ENCODE data around the gene NUBPL.
A peak's percentile ranks its signal among the peaks of the same experiment; 100 is the strongest.

Gene NUBPL, protein sequence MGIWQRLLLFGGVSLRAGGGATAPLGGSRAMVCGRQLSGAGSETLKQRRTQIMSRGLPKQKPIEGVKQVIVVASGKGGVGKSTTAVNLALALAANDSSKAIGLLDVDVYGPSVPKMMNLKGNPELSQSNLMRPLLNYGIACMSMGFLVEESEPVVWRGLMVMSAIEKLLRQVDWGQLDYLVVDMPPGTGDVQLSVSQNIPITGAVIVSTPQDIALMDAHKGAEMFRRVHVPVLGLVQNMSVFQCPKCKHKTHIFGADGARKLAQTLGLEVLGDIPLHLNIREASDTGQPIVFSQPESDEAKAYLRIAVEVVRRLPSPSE

DNA sequence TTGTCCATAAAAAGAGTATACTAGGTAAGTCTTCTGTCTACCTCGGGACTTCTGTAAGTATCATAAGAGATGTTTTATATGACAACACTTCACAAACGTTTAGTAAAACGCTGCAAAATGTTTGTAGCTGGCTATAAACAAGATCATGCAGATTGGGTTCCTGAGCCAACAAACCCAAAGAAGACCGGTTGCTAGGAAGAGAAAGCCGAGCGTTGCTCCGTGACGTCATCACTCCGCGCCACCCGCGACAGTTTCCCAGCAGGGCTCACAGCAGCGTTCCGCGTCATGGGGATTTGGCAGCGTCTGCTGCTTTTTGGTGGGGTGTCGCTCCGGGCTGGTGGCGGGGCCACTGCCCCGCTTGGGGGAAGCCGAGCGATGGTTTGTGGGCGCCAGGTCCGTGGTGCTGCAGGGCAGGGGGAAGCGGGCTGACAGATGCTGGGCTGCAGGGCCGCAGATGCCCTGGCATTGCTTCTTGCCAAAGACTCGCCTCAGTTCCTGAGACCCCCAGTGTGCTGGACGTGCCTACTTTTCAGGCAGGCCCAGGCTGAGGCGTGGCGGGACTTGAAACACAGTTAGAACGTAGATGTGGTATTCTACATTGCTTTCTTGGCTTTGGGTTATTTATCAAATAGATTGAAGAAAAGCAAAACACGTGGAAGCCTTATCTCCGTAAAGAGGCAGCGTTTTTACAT, at the start of gene NUBPL:
TSS of gene NUBPL (plus strand) at position 250 of the 692 bp plus-strand sequence. CDS start at position 286, 36 bp downstream.
- DNase-seq (ENCODE audit: low spot score) = peak; percentile 95

DNA sequence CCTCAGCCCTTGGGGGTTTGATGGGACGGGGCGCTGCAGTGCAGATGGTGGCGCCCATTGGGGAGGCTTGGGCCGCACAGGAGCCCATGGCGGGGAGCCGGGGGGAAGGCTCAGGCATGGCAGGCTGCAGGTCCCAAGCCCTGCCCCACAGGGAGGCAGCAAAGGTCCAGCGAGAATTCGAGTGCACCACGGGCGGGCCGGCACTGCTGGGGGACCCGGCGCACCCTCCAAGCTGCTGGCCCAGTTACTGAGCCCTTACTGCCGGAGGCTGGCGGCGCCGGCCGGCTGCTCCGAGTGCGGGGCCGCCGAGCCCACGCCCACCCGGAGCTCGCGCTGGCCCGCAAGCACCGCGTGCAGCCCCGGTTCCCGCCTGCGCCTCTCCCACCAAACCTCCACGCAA, 34.1 kb upstream of the NUBPL start:
- DNase-seq (ENCODE audit: low spot score) = no peak

DNA sequence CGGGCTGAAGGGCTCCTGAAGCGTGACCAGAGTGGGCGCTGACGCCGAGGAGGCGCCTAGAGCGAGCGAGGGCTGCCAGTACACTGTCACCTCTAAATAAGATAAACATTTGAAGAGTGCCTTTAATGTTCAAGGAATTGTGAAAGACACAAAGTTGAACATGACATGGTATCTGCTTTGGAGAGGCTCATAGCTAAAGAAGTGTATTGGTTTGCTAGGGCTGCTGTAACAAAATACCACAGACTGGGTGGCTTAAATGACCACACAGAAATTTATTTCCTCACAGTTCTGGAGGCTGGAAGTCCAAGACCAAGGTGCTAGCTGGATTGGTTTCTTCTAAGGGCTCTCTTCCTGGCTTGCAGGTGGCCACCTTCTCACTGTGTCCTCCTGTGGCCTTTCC, 33.7 kb upstream of the NUBPL start:
- no peak for DNase-seq (ENCODE audit: low spot score)

DNA sequence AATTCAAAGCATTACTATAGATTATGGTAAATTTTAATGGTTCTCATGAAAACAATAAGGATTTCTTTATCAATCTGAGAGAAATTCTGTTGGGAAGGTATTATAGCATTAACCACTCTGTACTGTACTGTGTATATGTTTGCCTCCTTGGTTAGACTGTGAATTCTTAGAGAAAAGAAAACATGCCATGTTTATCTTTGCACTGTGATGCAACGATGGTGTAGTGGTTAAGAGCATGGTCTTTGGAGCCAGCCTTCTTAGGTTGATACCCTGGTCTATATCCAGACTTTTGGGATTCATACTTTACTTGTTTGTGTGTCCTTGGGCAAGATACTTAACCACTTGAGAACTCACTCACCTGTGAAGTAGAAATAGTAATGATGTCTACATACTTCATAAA, 32.2 kb upstream of the NUBPL start:
- no peak for DNase-seq (ENCODE audit: low spot score)

DNA sequence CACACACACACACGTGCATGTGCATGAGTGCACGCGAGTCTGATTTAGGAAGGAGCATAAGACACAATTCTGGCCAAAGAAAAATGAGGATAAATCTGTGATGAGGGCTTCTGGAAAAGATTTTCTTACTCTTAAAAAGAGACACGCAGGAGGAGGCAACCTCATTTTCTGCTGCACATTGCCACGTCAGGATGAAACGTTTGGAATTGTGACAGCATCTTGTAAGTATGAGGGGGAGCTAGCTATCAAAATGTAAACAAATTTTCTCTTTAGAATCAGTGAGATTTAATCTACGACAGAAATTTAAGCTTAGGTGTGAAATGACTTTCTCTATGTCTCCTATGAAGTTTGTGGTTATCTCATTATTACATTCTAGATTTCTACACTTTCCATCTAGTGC, 31.1 kb upstream of the NUBPL start:
- DNase-seq (ENCODE audit: low spot score) = no peak

DNA sequence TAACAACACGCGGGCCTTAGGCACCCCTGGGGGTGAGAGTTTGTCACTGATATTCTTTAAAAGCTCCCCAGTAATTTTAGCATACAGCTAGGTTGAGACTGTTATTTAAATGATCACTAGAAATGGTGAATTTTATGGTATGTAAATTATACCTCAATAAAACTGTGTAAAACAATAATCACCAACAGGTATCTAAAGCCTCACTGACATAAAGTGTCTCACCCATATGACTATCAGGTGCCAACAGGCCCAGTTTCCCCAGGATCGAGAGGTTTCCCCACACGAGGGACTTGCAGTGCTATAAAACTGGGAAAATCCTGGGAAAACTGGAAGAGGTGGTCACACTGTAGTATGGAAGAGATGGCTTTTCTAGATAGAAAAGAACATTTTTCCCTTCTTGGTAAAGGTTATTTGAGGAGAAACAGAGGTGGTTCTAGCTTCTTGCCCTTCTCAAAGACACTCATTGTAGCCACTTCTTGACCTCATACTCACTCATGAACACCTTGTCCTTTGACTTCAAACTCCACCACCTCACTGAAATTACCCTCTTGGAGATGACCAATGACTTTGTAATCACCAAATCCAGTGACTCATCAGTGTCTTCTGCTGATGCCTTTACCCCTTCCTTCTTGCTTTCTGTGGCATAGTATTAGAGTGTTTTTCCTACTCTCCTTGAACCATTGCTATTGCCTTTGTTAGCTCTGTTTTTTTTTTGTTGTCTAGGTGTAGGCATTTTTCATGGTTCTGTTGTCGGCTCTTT, 24.8 kb upstream of the NUBPL start:
- no peak for DNase-seq (ENCODE audit: low spot score)

DNA sequence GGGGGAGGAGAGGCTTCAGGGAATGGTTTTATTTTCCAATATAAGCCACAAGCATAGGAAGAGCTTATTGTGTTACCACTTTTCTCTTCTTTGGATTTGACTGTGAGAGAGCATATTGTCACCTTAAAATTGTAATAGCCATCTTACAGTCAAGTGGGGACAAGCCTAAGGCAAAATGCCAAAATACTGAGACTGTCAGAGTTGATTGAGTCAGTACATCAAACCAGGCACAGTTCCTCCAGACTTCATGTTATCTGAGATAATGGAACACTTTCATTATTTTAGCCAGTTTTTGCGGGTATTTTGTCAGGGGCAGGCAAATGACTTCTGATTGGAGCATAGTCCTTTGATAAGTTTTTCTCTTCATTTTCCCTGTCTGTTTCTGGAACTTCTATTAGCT, 19.5 kb upstream of the NUBPL start:
- DNase-seq (ENCODE audit: low spot score) = no peak

DNA sequence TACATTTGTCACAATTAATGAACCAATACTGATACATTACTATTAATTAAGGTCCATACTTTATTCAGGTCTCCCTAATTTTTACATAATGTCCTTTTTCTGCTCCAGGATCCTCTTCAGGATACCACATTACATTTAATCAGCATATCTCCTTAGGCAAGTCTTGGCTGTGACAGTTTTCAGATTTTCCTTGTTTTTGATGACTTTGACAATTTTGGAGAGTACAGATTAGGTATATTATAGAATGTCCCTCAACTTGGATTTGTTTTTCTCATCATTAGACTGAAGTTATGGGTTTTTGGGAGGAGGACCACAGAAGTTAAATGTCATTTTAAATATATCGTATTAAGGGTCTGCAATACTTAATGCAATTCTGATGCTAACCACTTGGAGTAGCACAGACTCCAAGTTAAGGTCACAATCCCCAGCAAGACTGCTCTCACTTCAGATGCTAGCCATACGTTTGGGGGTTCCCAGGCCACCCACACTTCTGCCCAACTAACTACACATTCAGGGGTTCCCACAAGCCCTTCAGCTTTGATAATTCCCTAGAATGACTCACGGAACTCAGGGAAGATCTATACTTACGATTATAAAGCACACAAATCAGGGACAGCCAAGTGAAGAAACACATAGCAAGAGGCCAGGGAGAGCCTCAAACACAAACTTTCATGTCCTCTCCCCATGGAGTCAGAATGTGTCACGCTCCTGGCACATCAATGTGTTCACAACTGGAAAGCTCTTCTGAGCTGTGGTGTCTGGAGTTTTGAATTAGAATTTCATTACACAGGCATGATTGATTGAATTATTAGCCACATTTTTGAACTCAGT, 17.0 kb upstream of the NUBPL start:
- peak; percentile 15 for DNase-seq (ENCODE audit: low spot score)

DNA sequence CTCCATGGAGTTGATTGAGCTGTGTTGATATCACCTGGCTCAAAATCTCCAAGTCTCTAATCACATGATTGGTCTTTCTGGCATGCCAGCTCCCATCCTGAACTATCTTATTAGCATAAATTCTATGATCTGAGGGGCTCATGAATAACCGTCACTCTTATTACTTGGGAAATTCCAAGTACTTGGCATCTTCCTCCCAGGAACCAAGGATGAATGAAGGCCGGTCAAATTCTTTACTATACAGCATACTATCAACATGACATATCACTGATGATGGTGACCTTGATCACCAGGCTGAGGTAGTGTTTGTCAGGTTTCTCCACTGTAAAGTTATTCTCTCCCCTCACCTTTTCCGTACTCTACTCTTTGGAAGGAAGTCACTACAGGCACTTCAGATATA, 16.4 kb upstream of the NUBPL start:
- no peak for DNase-seq (ENCODE audit: low spot score)

DNA sequence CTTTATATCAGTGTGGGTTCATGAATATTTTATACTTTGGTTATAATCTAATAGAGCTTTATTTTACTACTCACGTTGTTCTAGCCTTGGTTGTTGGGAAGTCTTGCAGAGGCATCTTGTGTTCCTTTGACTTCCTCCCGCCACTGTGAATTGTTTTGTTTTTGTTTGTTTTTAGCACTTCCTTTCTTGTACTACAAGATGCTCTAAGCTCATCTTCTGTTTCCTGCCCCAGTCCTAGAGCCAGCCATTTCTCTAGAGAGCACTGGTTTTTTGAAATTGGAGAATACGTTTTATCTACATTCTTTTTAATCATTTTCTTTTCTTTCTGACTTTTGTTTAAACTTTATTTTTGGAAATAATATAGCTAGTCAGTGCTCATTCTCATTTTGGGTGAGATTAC, 15.9 kb upstream of the NUBPL start:
- DNase-seq (ENCODE audit: low spot score) = no peak

DNA sequence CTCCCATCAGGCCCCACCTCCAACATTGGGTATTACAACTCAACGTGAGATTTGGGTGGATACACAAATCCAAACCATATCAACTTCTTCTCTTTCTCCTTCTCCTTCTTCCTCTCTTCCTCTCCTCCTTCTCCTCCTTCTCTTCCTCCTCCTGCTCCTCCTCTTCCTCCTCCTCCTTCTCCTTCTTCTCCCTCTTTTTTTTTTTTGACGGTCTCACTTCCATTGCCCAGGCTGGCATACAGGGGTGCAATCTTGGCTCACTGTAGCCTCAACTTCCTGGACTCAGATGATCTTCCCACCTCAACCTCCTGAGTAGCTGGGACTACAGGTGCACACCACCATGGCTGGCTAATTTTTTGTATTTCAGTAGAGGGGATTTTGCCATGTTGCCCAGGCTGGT, 11.4 kb upstream of the NUBPL start:
- no peak for DNase-seq (ENCODE audit: low spot score)

DNA sequence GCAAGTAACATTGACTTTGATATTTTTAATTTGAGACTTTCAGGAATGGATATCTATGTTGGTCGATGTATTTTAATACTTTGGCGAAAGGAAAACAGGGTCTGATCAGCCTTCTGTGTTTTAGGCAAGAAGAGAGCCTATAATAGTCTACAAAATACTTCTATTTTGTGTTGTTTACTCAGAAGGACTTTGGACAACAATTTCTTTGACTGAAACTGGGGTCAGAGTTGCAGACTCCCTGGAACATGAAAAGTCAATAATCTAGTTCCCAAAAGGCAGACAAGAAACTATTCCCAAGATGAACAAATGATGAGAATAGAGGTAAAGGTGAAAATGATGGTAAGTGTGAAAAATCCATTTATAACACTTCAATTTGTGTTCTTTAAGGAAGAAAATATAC, 10.6 kb upstream of the NUBPL start:
- no peak for DNase-seq (ENCODE audit: low spot score)

DNA sequence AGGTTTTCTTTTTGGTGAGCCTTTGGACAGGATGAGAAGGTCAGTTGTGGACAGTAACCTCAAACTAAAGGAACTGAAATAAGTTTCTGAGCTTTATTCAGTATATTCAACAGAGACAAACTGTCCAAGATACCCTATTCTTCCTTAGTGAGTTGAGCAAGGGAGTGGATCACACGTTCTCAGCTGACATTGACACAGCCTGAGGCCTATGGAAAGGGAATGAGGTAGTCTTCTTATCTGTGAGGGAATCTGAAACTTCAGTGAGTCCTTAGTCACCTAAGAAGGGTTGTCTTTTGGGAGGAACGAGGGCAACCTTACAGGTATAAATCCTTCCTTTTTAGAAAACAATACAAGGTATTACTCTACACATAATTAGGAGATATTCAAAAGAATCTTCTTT, 5.0 kb upstream of the NUBPL start:
- no peak for DNase-seq (ENCODE audit: low spot score)

DNA sequence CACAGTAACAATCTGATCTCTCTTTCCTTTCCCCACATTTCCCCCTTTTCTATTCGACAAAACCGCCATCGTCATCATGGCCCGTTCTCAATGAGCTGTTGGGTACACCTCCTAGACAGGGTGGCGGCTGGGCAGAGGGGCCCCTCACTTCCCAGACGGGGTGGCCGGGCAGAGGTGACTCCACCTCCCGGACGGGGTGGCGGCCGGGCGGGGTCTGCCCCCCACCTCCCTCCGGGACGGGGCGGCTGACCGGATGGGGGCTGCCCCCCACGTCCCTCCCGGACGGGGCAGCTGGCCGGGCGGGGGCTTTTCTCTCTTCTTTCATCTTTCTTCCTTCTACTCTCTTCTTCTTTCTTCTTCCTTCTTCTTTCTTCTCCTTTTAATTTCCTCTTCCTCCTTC, 1.3 kb upstream of the NUBPL start:
- no peak for DNase-seq (ENCODE audit: low spot score)

DNA sequence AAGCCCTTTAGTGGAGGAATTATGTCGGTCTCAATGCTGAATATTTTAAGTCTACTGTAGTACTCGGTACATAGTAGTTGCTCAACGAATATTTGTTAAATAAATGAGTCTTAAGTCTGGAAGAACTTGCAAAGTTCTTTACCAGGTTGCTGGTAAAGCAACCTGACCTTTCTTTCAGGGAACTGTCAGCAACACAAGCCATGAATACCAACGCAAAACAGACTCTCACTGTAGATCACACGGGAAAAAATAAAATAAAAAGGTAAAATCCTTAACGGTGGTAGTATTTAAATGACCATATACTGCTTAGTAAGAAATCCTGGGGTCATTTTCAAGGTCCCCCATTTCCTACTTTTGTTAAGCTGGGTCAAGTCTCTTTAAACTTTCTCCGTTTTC, 447 bp upstream of the NUBPL start:
- no peak for DNase-seq (ENCODE audit: low spot score)

DNA sequence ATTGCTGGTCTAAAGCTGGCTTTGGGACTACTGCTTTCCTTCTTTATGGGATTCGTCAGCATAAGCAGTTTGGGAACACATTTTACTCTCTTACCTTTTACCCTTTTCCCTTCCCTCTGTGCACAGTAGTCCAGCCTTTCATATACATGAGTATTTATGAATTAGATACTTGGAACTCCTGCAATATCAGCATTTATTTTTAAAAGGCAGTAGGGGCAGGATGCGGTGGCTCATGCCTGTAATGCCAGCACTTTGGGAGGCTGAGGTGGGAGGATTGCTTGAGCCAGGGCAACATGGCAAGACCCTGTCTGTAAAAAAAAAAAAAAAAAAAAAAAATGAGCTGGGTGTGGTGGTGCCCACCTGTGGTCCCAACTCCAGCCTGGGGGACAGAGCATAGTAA, 3.0 kb downstream of the NUBPL start:
- DNase-seq (ENCODE audit: low spot score) = no peak

DNA sequence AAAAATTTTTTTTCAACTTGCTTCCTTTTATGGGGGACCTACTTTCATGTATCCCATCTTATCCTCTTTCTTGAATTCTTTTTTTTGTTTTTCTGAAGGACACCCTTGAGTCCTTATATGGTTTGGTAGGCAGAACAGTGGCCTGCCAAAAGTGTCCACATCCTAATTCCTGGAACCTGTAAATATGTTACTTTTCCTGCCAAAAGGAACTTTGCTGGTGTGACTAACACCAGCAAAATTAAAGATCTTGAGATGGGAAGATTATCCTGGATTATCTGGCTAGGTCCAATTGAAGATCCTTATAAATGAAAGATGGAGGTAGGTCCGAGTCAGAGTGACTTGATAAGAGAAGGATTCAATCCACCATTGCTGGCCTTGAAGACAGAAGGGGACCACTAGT, 5.3 kb downstream of the NUBPL start:
- DNase-seq (ENCODE audit: low spot score) = no peak

DNA sequence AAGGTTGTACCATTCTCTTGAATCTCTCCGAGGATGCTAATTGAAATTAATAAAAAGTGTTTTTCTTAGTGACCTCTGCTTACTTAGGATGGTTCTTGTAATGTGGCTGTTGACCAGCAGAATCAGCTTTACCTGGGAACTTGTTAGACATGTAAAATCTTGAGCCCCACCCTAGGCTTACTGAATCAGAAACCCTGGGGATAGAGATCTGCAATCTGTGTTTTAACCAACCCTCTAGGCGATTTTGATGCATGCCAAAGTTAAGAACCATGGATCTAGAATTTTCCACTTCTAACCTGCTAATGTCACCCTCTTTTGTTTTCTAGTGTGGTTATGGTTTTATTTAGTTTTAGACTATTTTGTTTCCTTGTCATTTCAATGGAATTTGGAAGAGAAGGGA, 6.5 kb downstream of the NUBPL start:
- no peak for DNase-seq (ENCODE audit: low spot score)

DNA sequence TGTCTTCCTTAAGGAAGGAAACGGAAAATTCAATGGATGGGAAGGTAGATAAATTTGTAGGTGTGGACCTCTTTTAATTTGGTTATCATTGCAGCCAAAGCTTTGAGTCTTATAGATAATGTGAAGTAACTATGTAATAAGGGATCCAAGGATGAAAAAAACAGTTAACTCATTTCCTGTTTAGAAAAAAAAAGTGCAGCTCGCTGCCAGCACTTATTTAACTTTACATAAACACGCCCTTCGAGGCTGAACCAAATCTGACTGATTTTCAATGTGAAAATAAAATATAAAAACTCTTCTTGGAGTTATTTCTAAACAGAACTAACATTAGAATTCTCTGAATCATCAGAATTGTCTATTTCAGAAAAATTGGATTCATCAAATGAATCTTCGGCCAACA, 7.0 kb downstream of the NUBPL start:
- no peak for DNase-seq (ENCODE audit: low spot score)

DNA sequence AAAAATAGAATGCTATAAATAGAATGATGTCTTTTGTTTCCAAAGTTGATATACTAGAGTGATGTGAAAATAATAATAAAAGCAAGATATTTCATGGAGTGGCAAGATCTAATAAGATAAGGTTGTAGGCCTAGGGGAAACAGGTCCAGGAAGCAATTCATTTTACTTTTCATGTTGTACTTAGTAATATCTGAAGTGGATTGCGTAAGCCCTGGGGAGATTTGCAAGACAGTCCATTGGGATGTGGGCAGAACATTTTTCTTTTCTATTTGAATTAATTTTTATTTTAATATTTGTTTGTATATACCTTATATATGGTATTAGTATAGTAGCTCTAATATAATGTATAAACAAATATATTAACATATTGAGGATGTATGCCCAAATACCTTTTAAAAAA, 7.5 kb downstream of the NUBPL start:
- no peak for DNase-seq (ENCODE audit: low spot score)

DNA sequence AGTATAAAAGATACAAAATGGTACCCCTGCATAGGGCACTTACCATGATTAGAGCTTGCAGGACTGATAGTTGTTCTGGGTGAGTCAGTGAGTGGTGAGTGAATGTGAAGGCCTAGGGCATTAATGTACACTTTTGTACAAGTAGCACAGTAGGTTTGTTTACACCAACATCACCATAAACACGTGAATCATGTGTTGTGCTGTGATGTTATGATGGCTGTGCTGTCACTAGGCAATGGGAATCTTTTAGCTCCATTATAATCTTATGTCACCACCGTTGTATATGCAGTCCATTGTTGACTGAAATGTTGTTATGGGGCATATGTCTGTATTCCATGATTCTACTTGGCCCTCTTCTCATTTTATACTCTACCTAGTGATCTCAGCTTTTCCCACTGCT, 11.8 kb downstream of the NUBPL start:
- DNase-seq (ENCODE audit: low spot score) = no peak

DNA sequence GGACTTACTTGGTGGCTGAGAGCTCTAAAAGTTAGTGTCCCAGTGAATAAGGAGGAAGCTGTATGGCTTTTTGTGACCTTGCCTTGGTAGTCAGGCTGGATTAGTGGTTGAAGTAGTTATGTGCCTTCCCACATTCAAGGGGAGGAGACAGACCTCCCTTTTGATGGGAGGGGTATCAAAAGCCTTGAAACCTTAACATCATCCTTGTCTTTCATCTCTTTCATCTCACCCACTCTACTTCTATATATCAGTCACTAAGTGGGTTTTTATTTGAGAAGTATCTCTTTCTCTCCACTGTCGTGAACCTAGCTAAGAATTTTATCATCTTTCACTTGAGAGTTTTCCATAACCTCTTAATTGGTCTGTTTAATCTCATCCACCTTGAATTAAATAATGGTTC, 15.7 kb downstream of the NUBPL start:
- no peak for DNase-seq (ENCODE audit: low spot score)

Data from germinal center (tissue), 1 donor.